Measurements from ENCODE around the gene MBNL2.
A peak's percentile ranks its signal among the peaks of the same experiment; 100 is the strongest.

The MBNL2 gene

DNA sequence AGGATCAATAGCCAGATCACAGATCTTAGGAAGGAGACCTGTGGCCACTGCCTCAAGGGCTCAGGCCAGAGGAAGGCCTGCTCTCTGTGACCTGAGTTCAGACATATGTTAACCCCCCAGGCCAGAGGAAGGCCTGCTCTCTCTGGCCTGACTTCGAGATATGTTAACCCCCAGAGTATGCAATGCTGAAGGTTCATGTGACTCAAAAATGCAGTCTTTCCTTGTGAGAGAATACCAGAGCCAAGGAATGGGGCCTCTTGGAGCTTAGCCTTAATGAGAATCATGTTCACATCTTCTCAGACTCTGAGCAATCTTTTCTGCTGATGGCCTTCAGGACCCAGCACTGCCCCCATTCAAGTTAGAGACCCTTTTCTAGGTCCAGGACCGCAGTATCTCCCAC is 36.7 kb downstream of the MBNL2 start:
- Histone ChIP-seq H3K79me2 (ENCODE audit: low read length) (peaks cover 81% of the 10 kb centered on the region), H2AFZ (ENCODE audit: low read length) (no peak overlapping the region), H3K9me2 (replicated peaks; ENCODE audit: insufficient read depth, low read length) (no peaks in the 10 kb centered on the region), H3K4me1 (ENCODE audit: low read length) (peaks cover 20% of the 10 kb centered on the region), H3K9ac (ENCODE audit: low read length) (no peak overlapping the region), H3F3A (ENCODE audit: insufficient read depth, low read length) (no peaks in the 10 kb centered on the region), H3K4me3 (ENCODE audit: low read length) (no peak overlapping the region), H3K27me3 (replicated peaks; ENCODE audit: insufficient read depth, low read length) (no peaks in the 10 kb centered on the region), H3K36me3 (replicated peaks; ENCODE audit: insufficient read depth, low read length) (no peaks in the 10 kb centered on the region), H3K27ac (ENCODE audit: low read length) (peak overlapping the region; percentile 9; the same call in 1 of the 2 replicates), H3K9me3 (replicated peaks; ENCODE audit: insufficient read depth, low read length) (no peaks in the 10 kb centered on the region), H4K20me1 (ENCODE audit: insufficient read depth, low read length) (no peaks in the 10 kb centered on the region), H3K4me2 (ENCODE audit: low read depth, low read length) (no peak overlapping the region)
- TF ChIP-seq, protein P1, sequence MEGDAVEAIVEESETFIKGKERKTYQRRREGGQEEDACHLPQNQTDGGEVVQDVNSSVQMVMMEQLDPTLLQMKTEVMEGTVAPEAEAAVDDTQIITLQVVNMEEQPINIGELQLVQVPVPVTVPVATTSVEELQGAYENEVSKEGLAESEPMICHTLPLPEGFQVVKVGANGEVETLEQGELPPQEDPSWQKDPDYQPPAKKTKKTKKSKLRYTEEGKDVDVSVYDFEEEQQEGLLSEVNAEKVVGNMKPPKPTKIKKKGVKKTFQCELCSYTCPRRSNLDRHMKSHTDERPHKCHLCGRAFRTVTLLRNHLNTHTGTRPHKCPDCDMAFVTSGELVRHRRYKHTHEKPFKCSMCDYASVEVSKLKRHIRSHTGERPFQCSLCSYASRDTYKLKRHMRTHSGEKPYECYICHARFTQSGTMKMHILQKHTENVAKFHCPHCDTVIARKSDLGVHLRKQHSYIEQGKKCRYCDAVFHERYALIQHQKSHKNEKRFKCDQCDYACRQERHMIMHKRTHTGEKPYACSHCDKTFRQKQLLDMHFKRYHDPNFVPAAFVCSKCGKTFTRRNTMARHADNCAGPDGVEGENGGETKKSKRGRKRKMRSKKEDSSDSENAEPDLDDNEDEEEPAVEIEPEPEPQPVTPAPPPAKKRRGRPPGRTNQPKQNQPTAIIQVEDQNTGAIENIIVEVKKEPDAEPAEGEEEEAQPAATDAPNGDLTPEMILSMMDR (IDR thresholded peaks at IDR 0.05; ENCODE audit: low read length), result no peak
- no peak for TF ChIP-seq EZH2phosphoT487 (IDR thresholded peaks at IDR 0.05; ENCODE audit: low read length)
- TF ChIP-seq EZH2 (optimal IDR thresholded peaks at IDR 0.05; ENCODE audit: low read depth, low read length), result no peak
- DNase-seq, result no peak

DNA sequence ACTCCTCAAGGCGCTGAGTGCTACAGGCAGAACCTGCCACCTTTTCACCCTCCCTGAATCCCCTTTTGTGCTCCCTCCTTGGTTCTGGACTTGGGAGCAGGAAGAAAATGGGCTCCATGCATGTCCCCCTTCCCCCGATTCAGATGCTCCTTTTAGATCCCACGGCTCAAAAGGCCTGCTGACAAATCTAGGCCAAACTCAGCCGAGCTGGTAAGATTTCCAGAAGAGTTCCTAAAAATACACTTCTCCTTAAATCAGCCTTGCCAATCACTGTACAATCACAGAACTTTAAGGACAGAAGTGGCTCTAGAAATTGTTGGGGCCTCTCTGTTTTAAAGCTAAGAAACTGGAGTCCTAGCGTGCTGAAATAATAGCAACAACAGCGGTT is 37.3 kb downstream of the MBNL2 start:
- no peak overlapping the region for H3K4me3 ChIP-seq (ENCODE audit: low read length)
- no peaks in the 10 kb centered on the region for H3F3A ChIP-seq (ENCODE audit: insufficient read depth, low read length)
- no peaks in the 10 kb centered on the region for H3K9me3 ChIP-seq (replicated peaks; ENCODE audit: insufficient read depth, low read length)
- no peak for DNase-seq
- H2AFZ ChIP-seq (ENCODE audit: low read length), result no peak overlapping the region
- no peaks in the 10 kb centered on the region for H3K36me3 ChIP-seq (replicated peaks; ENCODE audit: insufficient read depth, low read length)
- no peaks in the 10 kb centered on the region for H3K27me3 ChIP-seq (replicated peaks; ENCODE audit: insufficient read depth, low read length)
- no peak overlapping the region for H3K27ac ChIP-seq (ENCODE audit: low read length)
- H3K79me2 ChIP-seq (ENCODE audit: low read length), result peaks cover 76% of the 10 kb centered on the region
- H3K4me1 ChIP-seq (ENCODE audit: low read length), result peaks cover 20% of the 10 kb centered on the region
- no peak overlapping the region for H3K9ac ChIP-seq (ENCODE audit: low read length)
- H4K20me1 ChIP-seq (ENCODE audit: insufficient read depth, low read length), result no peaks in the 10 kb centered on the region
- TF ChIP-seq, protein P1 (IDR thresholded peaks at IDR 0.05; ENCODE audit: low read length), result no peak
- TF ChIP-seq EZH2 (optimal IDR thresholded peaks at IDR 0.05; ENCODE audit: low read depth, low read length) (no peak), EZH2phosphoT487 (IDR thresholded peaks at IDR 0.05; ENCODE audit: low read length) (no peak)
- no peak overlapping the region for H3K4me2 ChIP-seq (ENCODE audit: low read depth, low read length)
- no peaks in the 10 kb centered on the region for H3K9me2 ChIP-seq (replicated peaks; ENCODE audit: insufficient read depth, low read length)

DNA sequence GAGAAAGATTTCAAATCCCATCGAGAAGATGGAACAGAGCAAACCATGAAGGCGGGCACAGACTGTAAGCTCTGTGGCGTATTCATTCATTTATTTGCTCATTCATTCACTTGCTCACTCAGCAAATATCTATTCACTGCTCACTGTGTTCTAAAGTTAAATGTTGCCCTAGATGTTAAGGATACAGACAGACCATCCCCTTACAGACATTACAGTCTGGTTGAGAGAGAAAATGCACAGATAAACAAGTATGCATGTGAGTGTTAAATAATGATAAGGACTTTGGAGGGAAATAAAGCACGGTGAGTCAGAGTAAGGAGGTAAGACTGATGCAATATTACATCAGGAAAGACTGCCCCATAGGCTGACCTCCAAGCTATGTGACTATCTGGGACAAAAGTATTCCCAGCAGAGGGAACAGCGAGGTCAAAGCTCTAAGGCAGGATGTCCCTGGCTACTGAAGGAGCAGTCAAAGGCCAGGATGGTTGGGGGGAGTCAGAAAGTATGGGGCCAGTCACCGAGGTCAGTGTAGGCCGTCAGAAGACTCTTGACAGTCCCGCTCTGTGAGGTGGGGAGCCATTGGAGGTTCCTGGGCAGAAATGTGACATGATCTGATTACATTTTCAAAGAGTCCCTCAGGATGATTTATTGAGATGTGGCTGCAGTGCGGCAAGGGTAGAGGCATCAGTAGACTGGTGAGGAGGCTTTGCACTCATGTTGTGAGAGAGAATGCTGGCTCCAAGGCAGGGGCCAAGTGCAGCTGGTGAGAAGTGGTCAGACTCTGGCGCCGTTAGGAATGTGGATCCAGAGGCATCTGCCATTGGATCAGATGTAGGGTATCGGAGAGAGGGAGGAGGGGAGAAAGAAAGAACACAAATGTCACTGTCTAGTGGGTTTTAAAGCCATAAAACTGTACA is 37.9 kb downstream of the MBNL2 start:
- no peak overlapping the region for H3K9ac ChIP-seq (ENCODE audit: low read length)
- no peaks in the 10 kb centered on the region for H3K9me2 ChIP-seq (replicated peaks; ENCODE audit: insufficient read depth, low read length)
- TF ChIP-seq, protein P1 (IDR thresholded peaks at IDR 0.05; ENCODE audit: low read length), result no peak
- TF ChIP-seq EZH2 (optimal IDR thresholded peaks at IDR 0.05; ENCODE audit: low read depth, low read length) (no peak), EZH2phosphoT487 (IDR thresholded peaks at IDR 0.05; ENCODE audit: low read length) (no peak)
- H3K4me1 ChIP-seq (ENCODE audit: low read length), result peaks cover 20% of the 10 kb centered on the region
- H3K27me3 ChIP-seq (replicated peaks; ENCODE audit: insufficient read depth, low read length), result no peaks in the 10 kb centered on the region
- no peak overlapping the region for H2AFZ ChIP-seq (ENCODE audit: low read length)
- peaks cover 76% of the 10 kb centered on the region for H3K79me2 ChIP-seq (ENCODE audit: low read length)
- no peaks in the 10 kb centered on the region for H3F3A ChIP-seq (ENCODE audit: insufficient read depth, low read length)
- no peak overlapping the region for H3K27ac ChIP-seq (ENCODE audit: low read length)
- H3K4me2 ChIP-seq (ENCODE audit: low read depth, low read length), result no peak overlapping the region
- DNase-seq, result no peak
- H3K9me3 ChIP-seq (replicated peaks; ENCODE audit: insufficient read depth, low read length), result no peaks in the 10 kb centered on the region
- no peaks in the 10 kb centered on the region for H4K20me1 ChIP-seq (ENCODE audit: insufficient read depth, low read length)
- no peaks in the 10 kb centered on the region for H3K36me3 ChIP-seq (replicated peaks; ENCODE audit: insufficient read depth, low read length)
- H3K4me3 ChIP-seq (ENCODE audit: low read length), result no peak overlapping the region

Measured in MM.1S (cell line).